IMR-90 (cell line): ENCODE data around the gene UNC93A. TPM values are rescaled to one million over a fixed set of nuclear protein-coding genes. Genes with fewer than 3 reads are reported as not detected.

Experiments
- ATAC-seq: fragments of 200-7000 bp; cut with Tn5 transposase; 2 replicates; pipeline ENCODE4 v1.9.1; 2020; ENCODE audit warnings: low read depth, mild to moderate bottlenecking, moderate library complexity
- BruUV-seq: library from RNA; stranded (reverse); fragments of 400-500 nt; replicated peaks from 2 replicates; lab custom pipeline; 2021; lab: Mats Ljungman, UMichigan
- CTCF ChIA-PET: fragments of 300-600 bp; formaldehyde crosslinking; extraction: SDS; loops from one replicate; lab custom pipeline; 2021; ENCODE audit warnings: antibody characterized with exemption; lab: Yijun Ruan, JAX
- POLR2A ChIA-PET: fragments of 300-600 bp; sonication (Branson Sonifier 250); formaldehyde crosslinking; loops from one replicate; lab custom pipeline; 2022; ENCODE audit warnings: antibody characterized with exemption; ENCODE audit not compliant: unreplicated experiment; lab: Charles Lee
- DNase-seq: peaks from one replicate; pipeline ENCODE4 v3.0.0; 2013
- H2AFZ ChIP-seq: replicated peaks from 2 replicates; pipeline ENCODE3; 2013; ENCODE audit warnings: low read length, mild to moderate bottlenecking; ENCODE audit not compliant: poor library complexity
- H2AK5ac ChIP-seq: 2 replicates; pipeline ENCODE4 v1.6.1; 2013; ENCODE audit warnings: low read depth, low read length, inconsistent platforms
- H2AK9ac ChIP-seq: replicated peaks from 2 replicates; pipeline ENCODE3; 2013; ENCODE audit warnings: mild to moderate bottlenecking, low read depth, low read length, moderate library complexity; ENCODE audit not compliant: poor library complexity
- H2BK120ac ChIP-seq: 2 replicates; pipeline ENCODE4 v1.6.1; 2013; ENCODE audit warnings: low read depth, low read length, inconsistent platforms
- H2BK15ac ChIP-seq: 3 replicates; pipeline ENCODE4 v1.6.1; 2013; ENCODE audit warnings: low read depth, low read length, inconsistent platforms
- H2BK20ac ChIP-seq: 2 replicates; pipeline ENCODE4 v1.6.1; 2013; ENCODE audit warnings: low read depth, mild to moderate bottlenecking, inconsistent platforms, low read length, moderate library complexity
- H2BK5ac ChIP-seq: 2 replicates; pipeline ENCODE4 v1.6.1; 2013; ENCODE audit warnings: mild to moderate bottlenecking, low read depth, low read length, inconsistent platforms; ENCODE audit not compliant: poor library complexity, severe bottlenecking
- H3K14ac ChIP-seq: replicated peaks from 2 replicates; pipeline ENCODE4 v1.6.1; 2013; ENCODE audit warnings: low read depth, low read length, inconsistent platforms
- H3K18ac ChIP-seq: 2 replicates; pipeline ENCODE4 v1.6.1; 2013; ENCODE audit warnings: low read depth, low read length, control low read depth
- H3K23ac ChIP-seq: 2 replicates; pipeline ENCODE4 v1.6.1; 2013; ENCODE audit warnings: low read depth, low read length, inconsistent platforms
- H3K27ac ChIP-seq: 2 replicates; pipeline ENCODE4 v1.5.1; 2013; ENCODE audit warnings: mild to moderate bottlenecking, control low read depth, low read length; ENCODE audit not compliant: insufficient read depth
- H3K27me3 ChIP-seq: 2 replicates; pipeline ENCODE4 v1.6.1; 2013; ENCODE audit warnings: low read length; ENCODE audit not compliant: control insufficient read depth, insufficient read depth
- H3K36me3 ChIP-seq: 2 replicates; pipeline ENCODE4 v1.6.1; 2013; ENCODE audit warnings: low read length, mixed read lengths; ENCODE audit not compliant: control insufficient read depth, insufficient read depth
- H3K4ac ChIP-seq: 2 replicates; pipeline ENCODE4 v1.6.1; 2013; ENCODE audit warnings: low read depth, low read length, inconsistent platforms
- H3K4me1 ChIP-seq: 2 replicates; pipeline ENCODE4 v1.6.1; 2013; ENCODE audit warnings: low read length, mixed read lengths; ENCODE audit not compliant: control insufficient read depth, insufficient read depth
- H3K4me2 ChIP-seq: 2 replicates; pipeline ENCODE4 v1.6.1; 2013; ENCODE audit warnings: low read depth, mild to moderate bottlenecking, control low read depth, low read length, moderate library complexity
- H3K4me3 ChIP-seq: 2 replicates; pipeline ENCODE4 v1.5.1; 2013; ENCODE audit warnings: low read depth, mild to moderate bottlenecking, control low read depth, low read length, moderate library complexity; ENCODE audit not compliant: insufficient read depth
- H3K56ac ChIP-seq: 2 replicates; pipeline ENCODE4 v1.6.1; 2013; ENCODE audit warnings: low read length, inconsistent platforms; ENCODE audit not compliant: insufficient read depth; ENCODE audit errors: extremely low read depth
- H3K79me1 ChIP-seq, 2 experiments: 2 replicates each; pipeline ENCODE4 v1.6.1; 2013; ENCODE audit warnings: low read length in 2 of 2, inconsistent platforms in 1 of 2, low read depth in 1 of 2
- H3K9ac ChIP-seq: 2 replicates; pipeline ENCODE4 v1.6.1; 2013; ENCODE audit warnings: low read depth, low read length, control low read depth
- H3K9me1 ChIP-seq: 2 replicates; pipeline ENCODE4 v1.6.1; 2013; ENCODE audit warnings: low read length, inconsistent platforms; ENCODE audit not compliant: insufficient read depth
- H3K9me3 ChIP-seq: 2 replicates; pipeline ENCODE4 v1.6.1; 2013; ENCODE audit warnings: low read length; ENCODE audit not compliant: control insufficient read depth, insufficient read depth
- H4K20me1 ChIP-seq: 2 replicates; pipeline ENCODE4 v1.6.1; 2013; ENCODE audit warnings: low read length, inconsistent platforms; ENCODE audit not compliant: insufficient read depth
- H4K5ac ChIP-seq: 2 replicates; pipeline ENCODE4 v1.6.1; 2013; ENCODE audit warnings: mild to moderate bottlenecking, low read depth, low read length, control low read depth
- H4K8ac ChIP-seq, 2 experiments: 2 replicates each; pipeline ENCODE4 v1.6.1; 2013; ENCODE audit warnings: low read depth in 2 of 2, low read length in 2 of 2, control low read depth in 1 of 2, inconsistent platforms in 1 of 2
- H4K91ac ChIP-seq: 2 replicates; pipeline ENCODE4 v1.6.1; 2013; ENCODE audit warnings: low read depth, low read length, inconsistent platforms; ENCODE audit not compliant: insufficient read depth
- BHLHE40 ChIP-seq: fragments of 150-350 bp; IDR thresholded peaks from 2 replicates; pipeline ENCODE4 v1.6.1; 2016; ENCODE audit warnings: mild to moderate bottlenecking, low read depth, low read length
- CHD1 ChIP-seq: IDR thresholded peaks from 2 replicates; pipeline ENCODE4 v1.6.1; 2012; ENCODE audit warnings: low read depth, low read length, improper control_type of control experiment
- MAZ ChIP-seq: IDR thresholded peaks from 2 replicates; pipeline ENCODE4 v1.6.1; 2012; ENCODE audit warnings: low read depth, mild to moderate bottlenecking, low read length, improper control_type of control experiment, moderate library complexity, borderline replicate concordance
- RCOR1 ChIP-seq: IDR thresholded peaks from 2 replicates; pipeline ENCODE4 v1.6.1; 2012; ENCODE audit warnings: mild to moderate bottlenecking, low read length, improper control_type of control experiment; ENCODE audit not compliant: insufficient replicate concordance
- SMC3 ChIP-seq: fragments of 150-350 bp; IDR thresholded peaks from 2 replicates; pipeline ENCODE4 v1.6.1; 2016; ENCODE audit warnings: low read depth, mild to moderate bottlenecking, antibody characterized with exemption, low read length, moderate library complexity
- WGBS, 2 experiments: methylation state at CpG; one replicate each; pipeline versions ENCODE4 v1.1.5 to v1.1.7; 2013; ENCODE audit warnings: missing lambda C conversion rate in 2 of 2; ENCODE audit not compliant: insufficient read length in 1 of 2; ENCODE audit errors: extremely low coverage in 2 of 2; 5-methylcytosine and 5-hydroxymethylcytosine counted together
- dilution Hi-C: fragments of 300-500 bp; cut with HindIII; formaldehyde crosslinking; loops from one replicate; pipeline ENCODE4 v1.14.3; 2018; ENCODE audit warnings: low sequenced_read_pairs; ENCODE audit not compliant: unreplicated experiment
- in situ Hi-C: fragments of 300-500 bp; cut with MboI; formaldehyde crosslinking; loops from 3 replicates; pipeline ENCODE4 v1.14.3; 2019; ENCODE audit warnings: low sequenced_read_pairs, inconsistent platforms, mixed read lengths
- intact Hi-C: fragments of 100-400 bp; cut with micrococcal nuclease; formaldehyde crosslinking; loops from 2 replicates; pipeline ENCODE4 v1.10.0; 2022
- polyA plus RNA-seq, 3 experiments: library from polyadenylated mRNA; depleted of rRNA; stranded (reverse); fragments of >200 nt; gene quantifications; 2 replicates each; pipeline ENCODE4 v1.2.3, GENCODE V29; 2012; ENCODE audit warnings: low replicate concordance in 1 of 3
- total RNA-seq: library from RNA; depleted of rRNA; stranded (reverse); fragments of >200 nt; gene quantifications from 2 replicates; pipeline ENCODE4 v1.2.3, GENCODE V29; 2012
- TF ChIP-seq, protein P1 (sequence below): conservative IDR thresholded peaks from 2 replicates; pipeline ENCODE4 v1.5.1; 2012; ENCODE audit warnings: mild to moderate bottlenecking, low read depth, low read length, improper control_type of control experiment
- TF ChIP-seq, protein P2 (sequence below): fragments of 150-350 bp; IDR thresholded peaks from 2 replicates; pipeline ENCODE4 v1.6.1; 2017; ENCODE audit warnings: mild to moderate bottlenecking, antibody characterized with exemption, low read length, low read depth

Gene UNC93A
- total and polyA plus RNA-seq, 2 of the 4 experiments (the other 2 are of a cell fraction) = not detected

DNA sequence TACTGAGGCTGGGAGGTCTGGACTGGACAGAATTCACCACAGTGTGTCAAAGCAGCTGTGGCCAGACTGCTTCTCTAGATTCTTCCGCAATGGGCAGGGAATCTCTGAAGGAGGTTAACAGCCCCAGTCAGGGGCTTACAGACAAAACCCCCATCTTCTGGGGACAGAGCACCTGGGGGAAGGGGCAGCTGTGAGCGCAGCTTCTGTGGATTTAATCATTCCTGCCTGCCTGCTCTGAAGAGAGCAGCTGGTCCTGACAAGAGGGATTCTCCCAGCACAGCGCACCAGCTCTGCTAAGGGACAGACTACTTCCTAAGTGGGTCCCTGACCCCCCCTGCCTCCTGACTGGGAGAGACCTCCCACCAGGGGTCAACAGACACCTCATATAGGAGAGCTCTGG lies 32.5 kb upstream of the UNC93A start:
- in situ Hi-C loops (no loop called here), intact Hi-C loops (no loop called here), dilution Hi-C loops (no loop called here)
- H4K91ac ChIP-seq = no peak overlapping the region
- H3K4me2 ChIP-seq = no peak overlapping the region
- DNase-seq (no peak), ATAC-seq (no peak)
- no peaks in the 10 kb centered on the region for H3K27me3 ChIP-seq
- no peak overlapping the region for H3K4ac ChIP-seq
- POLR2A ChIA-PET = no interaction called here
- H2BK5ac ChIP-seq = no peak overlapping the region
- H2AK9ac ChIP-seq = no peak overlapping the region
- H3K9me1 ChIP-seq = no peaks in the 10 kb centered on the region
- no peak overlapping the region for H3K4me3 ChIP-seq
- H2BK20ac ChIP-seq = no peak overlapping the region
- H4K8ac ChIP-seq = no peak overlapping the region
- TF ChIP-seq MAZ = no peak
- TF ChIP-seq, protein P1, sequence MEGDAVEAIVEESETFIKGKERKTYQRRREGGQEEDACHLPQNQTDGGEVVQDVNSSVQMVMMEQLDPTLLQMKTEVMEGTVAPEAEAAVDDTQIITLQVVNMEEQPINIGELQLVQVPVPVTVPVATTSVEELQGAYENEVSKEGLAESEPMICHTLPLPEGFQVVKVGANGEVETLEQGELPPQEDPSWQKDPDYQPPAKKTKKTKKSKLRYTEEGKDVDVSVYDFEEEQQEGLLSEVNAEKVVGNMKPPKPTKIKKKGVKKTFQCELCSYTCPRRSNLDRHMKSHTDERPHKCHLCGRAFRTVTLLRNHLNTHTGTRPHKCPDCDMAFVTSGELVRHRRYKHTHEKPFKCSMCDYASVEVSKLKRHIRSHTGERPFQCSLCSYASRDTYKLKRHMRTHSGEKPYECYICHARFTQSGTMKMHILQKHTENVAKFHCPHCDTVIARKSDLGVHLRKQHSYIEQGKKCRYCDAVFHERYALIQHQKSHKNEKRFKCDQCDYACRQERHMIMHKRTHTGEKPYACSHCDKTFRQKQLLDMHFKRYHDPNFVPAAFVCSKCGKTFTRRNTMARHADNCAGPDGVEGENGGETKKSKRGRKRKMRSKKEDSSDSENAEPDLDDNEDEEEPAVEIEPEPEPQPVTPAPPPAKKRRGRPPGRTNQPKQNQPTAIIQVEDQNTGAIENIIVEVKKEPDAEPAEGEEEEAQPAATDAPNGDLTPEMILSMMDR = no peak
- no peak for TF ChIP-seq RCOR1
- TF ChIP-seq BHLHE40 = no peak
- TF ChIP-seq SMC3 = no peak
- TF ChIP-seq, protein P2, sequence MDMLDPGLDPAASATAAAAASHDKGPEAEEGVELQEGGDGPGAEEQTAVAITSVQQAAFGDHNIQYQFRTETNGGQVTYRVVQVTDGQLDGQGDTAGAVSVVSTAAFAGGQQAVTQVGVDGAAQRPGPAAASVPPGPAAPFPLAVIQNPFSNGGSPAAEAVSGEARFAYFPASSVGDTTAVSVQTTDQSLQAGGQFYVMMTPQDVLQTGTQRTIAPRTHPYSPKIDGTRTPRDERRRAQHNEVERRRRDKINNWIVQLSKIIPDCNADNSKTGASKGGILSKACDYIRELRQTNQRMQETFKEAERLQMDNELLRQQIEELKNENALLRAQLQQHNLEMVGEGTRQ = no peak
- no peak for TF ChIP-seq CHD1
- no peak overlapping the region for H3K27ac ChIP-seq
- no peak overlapping the region for H3K14ac ChIP-seq
- CTCF ChIA-PET = no interaction called here
- no peak overlapping the region for H2AK5ac ChIP-seq
- H3K9me3 ChIP-seq = peaks cover 17% of the 10 kb centered on the region
- H3K36me3 ChIP-seq = no peaks in the 10 kb centered on the region
- no peak overlapping the region for H3K56ac ChIP-seq
- no peak overlapping the region for H3K23ac ChIP-seq
- no peak overlapping the region for H2BK120ac ChIP-seq
- no peaks in the 10 kb centered on the region for H3K4me1 ChIP-seq
- H3K9ac ChIP-seq = no peak overlapping the region
- H4K5ac ChIP-seq = no peak overlapping the region
- no peak overlapping the region for H2AFZ ChIP-seq
- no peaks in the 10 kb centered on the region for H3K79me1 ChIP-seq
- H2BK15ac ChIP-seq = no peak overlapping the region
- no peak overlapping the region for H3K18ac ChIP-seq
- no peaks in the 10 kb centered on the region for H4K20me1 ChIP-seq
- BruUV-seq = no TSS peak
- 17% methylated on average over 1 of the region's 3 CpGs; no CpG with 5 or more reads in 1 of the 2 experiments for WGBS, 2 experiments
